GM21576 (cell line): ENCODE results near the gene TMEM17.

Experiments used
- ATAC-seq: cut with Tn5 transposase; IDR thresholded peaks from one replicate; pipeline ENCODE4 v1.9.1; 2021; ENCODE audit warnings: mild to moderate bottlenecking, moderate library complexity; ENCODE audit not compliant: unreplicated experiment

The TMEM17 gene

DNA sequence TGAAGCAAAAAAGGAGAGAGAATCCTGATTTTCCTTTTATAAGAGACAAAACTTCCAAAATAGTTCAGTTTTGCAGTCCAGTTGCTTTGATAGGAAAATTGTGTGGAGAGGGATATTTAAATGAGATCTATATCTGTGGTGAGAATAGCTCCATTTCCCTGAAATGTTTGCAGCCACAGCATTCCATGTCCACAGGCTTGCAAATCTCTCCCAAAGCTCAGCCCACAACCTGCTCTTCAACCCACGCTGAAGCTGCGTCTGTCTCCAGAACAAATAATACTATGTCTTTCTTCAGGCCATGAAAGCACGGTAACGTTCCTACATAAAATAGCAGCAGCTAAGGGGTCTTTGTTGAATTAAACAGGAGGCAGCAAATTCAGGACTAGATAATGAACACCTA is 31.8 kb downstream of the TMEM17 start:
- no peak for ATAC-seq

- ATAC-seq: no peak
Measured at GRCh38 chr2:62473246-62473827, 32.7 kb downstream of the TMEM17 start.

DNA sequence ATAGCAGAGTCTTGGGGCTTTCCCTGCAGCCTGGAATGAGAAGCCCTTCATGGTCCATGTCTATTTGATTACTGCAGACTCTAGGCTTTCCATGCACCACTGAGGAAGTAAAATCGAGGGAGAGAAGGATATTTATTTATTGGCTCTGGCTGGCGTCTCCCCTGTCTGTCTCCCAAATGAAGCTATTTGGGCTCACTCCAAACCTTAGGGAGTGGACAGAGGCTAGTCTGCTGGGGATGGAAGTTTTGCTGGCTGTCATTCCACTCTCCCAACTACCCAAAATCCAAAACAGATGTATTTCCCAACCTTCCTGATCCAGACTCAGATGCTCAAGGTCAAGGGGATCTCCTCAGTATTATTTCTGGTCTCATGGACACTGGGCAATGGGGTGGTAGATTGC is 33.7 kb downstream of the TMEM17 start:
- ATAC-seq: no peak

GRCh38 chr2:62471816-62472215 is 34.2 kb downstream of the TMEM17 start:
- no peak for ATAC-seq

DNA sequence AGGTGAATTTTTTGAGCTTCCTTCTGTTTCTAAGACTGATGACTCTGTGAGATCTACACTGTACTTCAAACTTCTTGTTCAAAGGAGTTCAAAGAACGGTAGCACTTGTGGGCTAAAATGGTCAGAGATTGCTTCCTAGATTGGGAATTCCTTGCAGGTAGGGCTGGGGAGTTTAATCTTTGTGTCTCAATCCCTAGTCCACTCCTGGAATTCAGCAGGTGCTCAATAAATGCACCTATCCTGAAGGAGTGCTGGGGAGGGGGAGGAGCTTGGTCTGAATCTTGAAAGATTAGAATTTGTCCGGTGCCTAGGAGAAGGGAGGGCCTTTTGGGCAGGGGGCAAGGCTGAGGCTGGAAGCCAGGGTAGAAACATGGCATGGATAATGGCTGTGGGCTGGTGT is 34.6 kb downstream of the TMEM17 start:
- ATAC-seq: no peak

DNA sequence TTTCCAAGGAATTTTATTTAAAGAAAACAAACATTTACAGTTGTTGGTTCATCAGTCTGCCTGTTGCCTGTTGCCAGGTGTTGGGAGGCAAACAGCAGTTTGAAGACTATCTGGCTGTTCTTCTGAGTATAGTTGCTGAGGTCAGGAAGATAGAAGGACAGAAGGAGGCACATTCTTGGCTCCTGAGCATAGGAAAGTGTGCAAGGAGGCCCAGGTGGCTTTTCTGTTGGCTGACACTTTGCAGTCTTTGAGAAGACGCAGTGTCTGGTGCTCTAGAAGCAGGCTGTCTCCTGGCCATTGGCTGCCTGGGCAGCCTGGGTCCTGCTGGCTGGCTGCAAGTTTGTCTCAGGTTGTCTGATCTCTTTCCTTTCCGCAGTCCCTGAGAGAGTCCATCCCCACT is 36.4 kb downstream of the TMEM17 start:
- ATAC-seq: no peak

GRCh38 chr2:62469114-62469513 is 36.9 kb downstream of the TMEM17 start:
- ATAC-seq: no peak

DNA sequence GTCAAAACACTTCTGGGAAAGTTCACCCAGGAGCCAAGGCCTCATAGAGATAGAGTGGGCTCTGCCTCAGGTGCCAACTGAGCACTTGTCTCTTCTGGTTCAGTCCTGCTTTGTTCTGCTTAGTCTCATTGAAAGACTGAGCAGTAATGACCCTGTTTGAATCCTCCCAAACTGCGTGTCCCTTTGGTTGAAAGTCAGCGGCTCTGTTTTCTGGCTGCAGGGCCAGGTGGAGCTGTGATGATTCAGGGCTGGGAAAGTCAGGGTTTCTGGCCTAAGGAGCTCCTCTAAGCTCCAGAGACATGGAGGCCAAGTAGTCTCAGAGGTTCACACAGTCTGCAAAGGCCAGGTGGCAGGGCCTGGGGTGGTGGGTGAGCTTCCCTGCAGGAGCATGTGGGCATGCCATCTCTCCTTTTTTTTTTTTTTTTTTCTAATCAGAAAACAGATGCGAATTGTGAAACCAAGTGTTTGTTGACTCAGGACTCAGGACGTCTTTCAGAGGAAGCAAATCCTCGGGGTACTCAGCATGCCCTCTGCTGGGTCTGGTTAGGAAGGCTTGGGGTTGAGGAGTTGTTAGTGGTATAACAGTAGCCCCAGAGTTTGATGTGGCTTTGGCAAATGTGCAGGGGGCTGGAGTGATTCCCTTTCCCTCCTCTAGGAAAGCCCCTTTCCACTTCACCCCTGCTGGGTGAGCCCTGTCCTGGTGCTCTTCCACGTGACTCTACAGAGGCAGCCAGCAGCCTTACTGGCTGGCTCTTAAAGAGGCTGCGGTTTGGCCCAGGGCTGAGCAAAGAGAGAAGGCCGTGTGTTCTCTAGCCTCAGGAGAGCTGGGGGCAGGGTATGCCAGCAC is 38.3 kb downstream of the TMEM17 start:
- no peak for ATAC-seq

DNA sequence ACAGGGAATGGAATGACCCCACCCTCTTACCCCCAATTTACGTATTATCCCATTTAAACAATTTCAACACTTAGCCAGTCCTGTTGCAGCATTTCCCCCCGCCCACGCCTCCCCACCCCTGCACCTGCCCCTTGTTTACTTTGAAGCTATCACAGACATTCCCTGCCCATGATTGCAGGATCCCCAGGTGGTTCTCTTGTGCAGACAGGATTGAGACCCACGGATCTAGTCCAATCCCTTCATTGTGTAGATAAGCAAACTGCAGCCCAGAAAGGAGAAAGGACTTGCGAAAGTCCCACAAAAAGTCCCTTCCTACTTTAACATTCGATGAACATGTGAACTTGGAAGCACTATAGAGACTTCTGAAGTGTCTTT is 38.9 kb downstream of the TMEM17 start:
- no peak for ATAC-seq

GRCh38 chr2:62466503-62466854 is 39.5 kb downstream of the TMEM17 start:
- ATAC-seq: no peak

GRCh38 chr2:62465741-62466502 is 40.1 kb downstream of the TMEM17 start:
- no peak for ATAC-seq

- no peak for ATAC-seq
Measured at GRCh38 chr2:62465039-62465740, 40.8 kb downstream of the TMEM17 start.

DNA sequence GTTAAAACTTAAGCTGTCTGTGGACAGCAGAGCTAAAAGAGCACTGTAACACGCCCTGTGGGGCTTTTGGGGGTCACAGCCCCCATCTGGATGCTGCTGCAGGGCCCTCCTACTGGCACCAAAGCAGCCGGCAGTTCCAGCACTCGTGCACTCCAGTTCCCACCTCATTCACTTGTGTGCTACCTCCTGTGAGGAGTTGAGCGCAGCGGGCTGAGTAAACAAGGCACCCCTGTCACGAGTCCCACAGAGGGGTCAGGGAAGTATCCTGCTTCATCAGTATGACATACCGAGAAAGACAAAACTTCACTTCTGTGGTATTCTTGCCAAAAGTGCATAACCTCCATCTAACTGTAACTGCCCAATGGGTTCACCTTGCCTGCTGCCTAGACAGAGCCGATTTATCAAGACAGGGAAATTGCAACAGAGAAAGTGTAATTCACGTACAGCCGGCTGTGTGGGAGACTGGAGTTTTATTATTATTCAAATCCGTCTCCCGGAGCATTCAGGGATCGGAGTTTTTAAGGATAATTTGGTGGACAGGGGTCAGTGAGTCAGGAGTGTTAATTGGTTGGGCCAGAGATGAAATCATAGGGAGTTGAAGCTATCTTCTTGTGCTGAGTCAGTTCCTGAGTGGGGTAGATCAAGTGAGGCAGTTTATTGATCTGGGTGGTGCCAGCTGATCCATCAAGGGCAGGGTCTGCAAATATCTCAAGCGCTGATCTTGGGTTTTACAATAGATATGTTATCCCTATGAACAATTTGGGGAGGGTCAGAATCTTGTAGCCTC is 41.6 kb downstream of the TMEM17 start:
- no peak for ATAC-seq

- ATAC-seq: no peak
Measured at GRCh38 chr2:62462211-62462610, 43.8 kb downstream of the TMEM17 start.

GRCh38 chr2:62461707-62462106 is 44.3 kb downstream of the TMEM17 start:
- ATAC-seq: no peak

GRCh38 chr2:62461017-62461553 is 44.9 kb downstream of the TMEM17 start:
- no peak for ATAC-seq

- no peak for ATAC-seq
Measured at GRCh38 chr2:62460175-62460574, 45.8 kb downstream of the TMEM17 start.

GRCh38 chr2:62459672-62460071 is 46.3 kb downstream of the TMEM17 start:
- no peak for ATAC-seq

DNA sequence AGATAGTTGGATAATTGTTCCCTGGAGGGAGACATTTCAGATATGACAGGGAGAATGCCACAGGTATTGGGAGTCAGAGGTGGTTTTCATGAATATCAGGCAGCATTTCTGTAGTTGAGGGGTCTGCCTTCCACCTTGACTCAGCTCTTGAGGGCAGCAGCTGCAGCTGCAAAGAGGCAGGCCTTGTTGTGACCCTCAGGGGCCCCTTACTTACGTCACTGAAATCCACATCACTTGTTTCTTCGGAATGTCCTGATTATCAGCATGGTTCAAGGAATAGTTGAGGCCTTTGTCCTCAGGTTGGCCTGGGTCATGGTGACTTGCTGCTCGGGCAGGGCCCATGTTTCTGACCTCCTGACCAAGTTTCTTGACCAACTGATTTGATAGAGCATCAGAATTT is 46.9 kb downstream of the TMEM17 start:
- no peak for ATAC-seq

- ATAC-seq: no peak
Measured at GRCh38 chr2:62458671-62459081, 47.3 kb downstream of the TMEM17 start.
